IgD-negative memory B cell (primary cell): Measurements from ENCODE around the gene MYCT1. TPM values are rescaled to one million over a fixed set of nuclear protein-coding genes. Genes with fewer than 3 reads are reported as not detected.
"Not testable (repeated sequence)": the region's sequence is repeated elsewhere in the genome, so short reads cannot be mapped to it uniquely, and the experiment has no call there.

ENCODE experiments used
- H3K27ac Mint-ChIP-seq, 3 donors: one replicate each; pipeline ENCODE4 v1.8.0; 2020 to 2022; ENCODE audit warnings: mild to moderate bottlenecking in 3 of 3, mixed read lengths in 3 of 3, moderate library complexity in 1 of 3
- H3K27me3 Mint-ChIP-seq: one replicate; pipeline ENCODE4 v1.8.0; 2021; ENCODE audit warnings: mixed read lengths
- H3K36me3 Mint-ChIP-seq: one replicate; pipeline ENCODE4 v1.8.0; 2020; ENCODE audit warnings: mild to moderate bottlenecking, mixed read lengths
- H3K4me1 Mint-ChIP-seq, 3 donors: one replicate each; pipeline ENCODE4 v1.8.0; 2020 to 2022; ENCODE audit warnings: mixed read lengths in 3 of 3, mild to moderate bottlenecking in 1 of 3
- H3K4me3 Mint-ChIP-seq, 4 donors: one replicate each; pipeline ENCODE4 v1.8.0; 2020 to 2022; ENCODE audit warnings: mild to moderate bottlenecking in 4 of 4, mixed read lengths in 4 of 4, moderate library complexity in 3 of 4
- H3K9me3 Mint-ChIP-seq, 3 donors: one replicate each; pipeline ENCODE4 v1.8.0; 2020 to 2021; ENCODE audit warnings: mixed read lengths in 3 of 3, mild to moderate bottlenecking in 1 of 3
- polyA plus RNA-seq: library from polyadenylated mRNA; unstranded; fragments of 300-500 nt; fragmentation: Illumina TruSeq; gene quantifications from one replicate; pipeline ENCODE4 v1.2.3, GENCODE V29; 2021

Gene MYCT1, protein sequence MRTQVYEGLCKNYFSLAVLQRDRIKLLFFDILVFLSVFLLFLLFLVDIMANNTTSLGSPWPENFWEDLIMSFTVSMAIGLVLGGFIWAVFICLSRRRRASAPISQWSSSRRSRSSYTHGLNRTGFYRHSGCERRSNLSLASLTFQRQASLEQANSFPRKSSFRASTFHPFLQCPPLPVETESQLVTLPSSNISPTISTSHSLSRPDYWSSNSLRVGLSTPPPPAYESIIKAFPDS
- polyA plus RNA-seq = not detected

DNA sequence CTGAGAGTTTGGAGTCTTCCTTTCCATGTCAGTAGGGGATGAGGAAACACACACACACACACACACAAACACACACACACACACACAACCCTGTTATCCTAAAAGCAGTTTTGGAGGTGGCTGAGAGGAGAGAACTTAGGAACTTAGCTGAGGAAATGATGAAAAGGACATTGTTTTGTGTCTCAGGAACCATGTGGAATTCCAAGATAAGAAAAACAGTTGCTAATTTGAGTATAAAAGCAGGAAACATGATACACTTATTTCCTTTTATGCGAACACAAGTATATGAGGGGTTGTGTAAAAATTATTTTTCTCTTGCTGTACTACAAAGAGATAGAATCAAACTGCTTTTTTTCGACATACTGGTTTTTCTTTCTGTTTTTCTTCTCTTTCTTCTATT, at the start of gene MYCT1:
Gene MYCT1, plus strand, starts transcription at position 264 of the 400 bp plus-strand sequence. Its CDS starts 6 bp downstream, at position 270.
- Mint-ChIP-seq H3K36me3 (no peaks in the 10 kb centered on the region), H3K4me3 (no peak within 1 kb of the TSS), H3K27ac (no peak within 1 kb of the TSS), H3K27me3 (peaks cover 12% of the 10 kb centered on the region), H3K4me1 (no peaks in the 10 kb centered on the region), H3K9me3 (no peaks in the 10 kb centered on the region)

GRCh38 chr6:152648105-152648504, 49.6 kb upstream of the MYCT1 start:
- H3K27ac Mint-ChIP-seq = no peak overlapping the region
- H3K9me3 Mint-ChIP-seq = peaks cover 0 to 2% (median 0%) of the 10 kb centered on the region in 3 donors
- no peaks in the 10 kb centered on the region for H3K4me1 Mint-ChIP-seq
- H3K4me3 Mint-ChIP-seq = no peak overlapping the region
- peaks cover 11% of the 10 kb centered on the region for H3K27me3 Mint-ChIP-seq
- peaks cover 2% of the 10 kb centered on the region for H3K36me3 Mint-ChIP-seq

DNA sequence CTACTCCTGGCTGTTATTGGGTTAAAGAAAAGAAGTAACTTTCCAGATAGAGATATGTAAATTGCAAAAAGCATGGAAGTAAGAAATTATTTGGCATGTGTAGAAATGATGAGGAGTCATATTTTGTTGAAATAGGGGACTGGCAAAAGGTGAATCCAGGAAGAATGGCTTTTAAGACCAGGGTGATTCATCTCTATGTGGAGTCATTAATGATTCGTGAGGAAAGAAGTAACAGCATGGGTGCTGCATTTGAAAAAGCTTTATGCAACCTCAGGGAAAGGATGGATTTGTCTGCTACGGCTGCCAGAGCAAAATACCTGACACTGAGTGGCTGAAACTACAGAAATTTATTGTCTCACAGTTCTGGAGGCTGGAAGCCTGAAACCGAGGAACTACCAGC, 45.7 kb upstream of the MYCT1 start:
- H3K36me3 Mint-ChIP-seq = peaks cover 2% of the 10 kb centered on the region

GRCh38 chr6:152661776-152662175, 35.9 kb upstream of the MYCT1 start:
- Mint-ChIP-seq H3K36me3 (peaks cover 2% of the 10 kb centered on the region), H3K27ac (no peak overlapping the region), H3K4me3 (no peak overlapping the region), H3K4me1 (no peaks in the 10 kb centered on the region), H3K9me3 (peaks cover 0 to 6% (median 0%) of the 10 kb centered on the region in 3 donors), H3K27me3 (peaks cover under 1% of the 10 kb centered on the region)

More for the DNA sequence above, 45.7 kb upstream of the MYCT1 start:
- peaks cover 8% of the 10 kb centered on the region for H3K27me3 Mint-ChIP-seq
- no peak overlapping the region for H3K4me3 Mint-ChIP-seq
- H3K27ac Mint-ChIP-seq = no peak overlapping the region
- no peaks in the 10 kb centered on the region for H3K9me3 Mint-ChIP-seq
- no peaks in the 10 kb centered on the region for H3K4me1 Mint-ChIP-seq

GRCh38 chr6:152669895-152670294, 27.8 kb upstream of the MYCT1 start:
- H3K4me3 Mint-ChIP-seq = no peak overlapping the region

GRCh38 chr6:152671171-152671570, 26.5 kb upstream of the MYCT1 start:
- no peaks in the 10 kb centered on the region for H3K4me1 Mint-ChIP-seq
- no peak overlapping the region for H3K27ac Mint-ChIP-seq
- H3K4me3 Mint-ChIP-seq = no peak overlapping the region
- H3K9me3 Mint-ChIP-seq = peaks cover under 1 to 4% (median 3%) of the 10 kb centered on the region in 3 donors
- no peaks in the 10 kb centered on the region for H3K36me3 Mint-ChIP-seq
- H3K27me3 Mint-ChIP-seq = peaks cover 4% of the 10 kb centered on the region

More at GRCh38 chr6:152669895-152670294, 27.8 kb upstream of the MYCT1 start:
- no peaks in the 10 kb centered on the region for H3K4me1 Mint-ChIP-seq
- no peaks in the 10 kb centered on the region for H3K36me3 Mint-ChIP-seq
- H3K27me3 Mint-ChIP-seq = peaks cover 4% of the 10 kb centered on the region
- peaks cover 3 to 6% (median 4%) of the 10 kb centered on the region in 3 donors for H3K9me3 Mint-ChIP-seq
- no peak overlapping the region for H3K27ac Mint-ChIP-seq

GRCh38 chr6:152673236-152673635, 24.5 kb upstream of the MYCT1 start:
- Mint-ChIP-seq H3K27ac (no peak overlapping the region), H3K36me3 (no peaks in the 10 kb centered on the region), H3K27me3 (peaks cover 3% of the 10 kb centered on the region), H3K4me1 (peaks cover 0 to 2% (median 0%) of the 10 kb centered on the region in 3 donors), H3K9me3 (no peaks in the 10 kb centered on the region), H3K4me3 (no peak overlapping the region)

DNA sequence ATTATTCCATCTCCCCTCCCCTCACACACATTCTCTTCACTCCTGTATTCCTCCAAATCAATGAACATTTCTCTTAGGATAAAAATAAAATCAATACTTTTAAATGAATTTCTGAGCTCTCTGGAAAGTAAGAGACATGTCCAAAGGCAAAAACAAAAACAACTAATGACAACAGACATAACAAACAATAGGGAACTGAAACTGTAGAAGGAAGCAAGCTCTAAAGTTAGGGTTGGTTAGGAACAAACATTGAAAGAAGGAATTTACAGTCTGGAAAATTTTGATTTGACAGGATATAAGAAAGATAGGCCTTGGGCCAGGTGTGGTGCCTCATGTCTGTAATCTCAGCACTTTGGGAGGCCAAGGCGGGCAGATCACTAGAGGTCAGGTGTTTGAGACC, 17.5 kb upstream of the MYCT1 start:
- H3K4me1 Mint-ChIP-seq = peaks cover 0 to 8% (median 6%) of the 10 kb centered on the region in 3 donors
- no peaks in the 10 kb centered on the region for H3K36me3 Mint-ChIP-seq
- H3K9me3 Mint-ChIP-seq = peaks cover 0 to 4% (median 2%) of the 10 kb centered on the region in 3 donors
- H3K27ac Mint-ChIP-seq = no peak overlapping the region
- H3K27me3 Mint-ChIP-seq = no peaks in the 10 kb centered on the region
- no peak overlapping the region for H3K4me3 Mint-ChIP-seq

DNA sequence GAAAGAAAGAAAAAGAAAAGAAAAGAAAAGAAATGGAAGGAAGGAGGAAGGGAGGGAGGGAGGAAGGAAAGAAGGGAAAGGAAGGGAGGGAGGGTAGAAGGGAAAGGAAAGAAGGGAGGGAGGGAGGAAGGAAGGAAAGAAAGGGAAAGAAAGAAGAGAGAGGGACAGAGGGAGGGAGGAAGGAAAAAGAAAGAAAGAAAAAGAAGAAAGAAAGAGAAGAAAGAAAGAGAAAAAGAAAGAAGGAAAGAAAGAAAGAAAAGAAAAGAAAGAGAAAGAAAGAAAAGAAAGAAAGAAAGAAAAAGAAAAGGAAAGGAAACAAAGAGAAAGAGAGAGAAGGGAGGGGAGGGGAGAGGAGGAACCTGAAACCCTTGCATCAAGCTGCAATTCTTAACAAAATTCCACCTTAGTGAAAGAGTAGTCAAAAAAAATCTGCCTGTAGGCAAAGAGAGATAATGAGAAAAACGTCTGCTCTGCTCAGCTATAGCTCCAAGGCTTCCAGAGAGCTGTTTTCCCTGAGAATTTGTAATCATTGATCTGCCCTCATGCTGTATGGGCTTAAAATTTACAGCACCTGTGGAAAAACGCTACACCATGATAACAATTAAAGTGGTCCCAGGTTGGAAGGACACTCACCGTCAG, 16.7 kb upstream of the MYCT1 start:
- H3K36me3 Mint-ChIP-seq = no peaks in the 10 kb centered on the region
- no peak overlapping the region for H3K27ac Mint-ChIP-seq
- H3K4me1 Mint-ChIP-seq = peaks cover 0 to 8% (median 6%) of the 10 kb centered on the region in 3 donors
- peaks cover 0 to 4% (median 2%) of the 10 kb centered on the region in 3 donors for H3K9me3 Mint-ChIP-seq
- H3K27me3 Mint-ChIP-seq = no peaks in the 10 kb centered on the region
- no peak overlapping the region for H3K4me3 Mint-ChIP-seq

- Mint-ChIP-seq H3K9me3 (peaks cover 0 to 4% (median 2%) of the 10 kb centered on the region in 3 donors), H3K4me3 (no peak overlapping the region), H3K4me1 (peaks cover 0 to 8% (median 5%) of the 10 kb centered on the region in 3 donors), H3K27me3 (no peaks in the 10 kb centered on the region), H3K27ac (no peak overlapping the region), H3K36me3 (no peaks in the 10 kb centered on the region)
Measured at GRCh38 chr6:152682141-152682540, 15.6 kb upstream of the MYCT1 start.

GRCh38 chr6:152682935-152683334, 14.8 kb upstream of the MYCT1 start:
- not testable (repeated sequence) for H3K4me1 Mint-ChIP-seq, H3K36me3 Mint-ChIP-seq, H3K27ac Mint-ChIP-seq, H3K4me3 Mint-ChIP-seq, H3K9me3 Mint-ChIP-seq, H3K27me3 Mint-ChIP-seq

DNA sequence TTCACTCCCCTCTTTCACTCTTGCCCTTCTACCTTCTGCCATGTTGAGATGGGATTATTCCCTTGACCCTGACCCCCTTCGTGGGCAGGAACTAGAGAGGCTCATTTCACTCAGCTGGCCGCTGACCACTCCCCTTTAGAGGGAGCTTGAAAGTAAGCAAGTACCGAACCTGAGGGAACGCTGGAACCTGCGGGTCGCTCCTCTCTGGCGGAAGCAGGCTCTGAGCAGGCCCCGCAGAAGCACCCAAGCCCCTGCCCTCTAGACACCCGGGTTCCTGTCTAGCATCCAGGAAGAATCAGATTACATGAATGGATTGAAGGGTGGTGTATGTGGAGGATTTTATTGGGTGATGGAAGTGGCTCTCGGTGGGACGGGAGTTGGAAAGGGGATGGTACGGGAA, 11.9 kb upstream of the MYCT1 start:
- Mint-ChIP-seq H3K27ac (no peak overlapping the region), H3K36me3 (no peaks in the 10 kb centered on the region), H3K9me3 (peaks cover 0 to 2% (median 0%) of the 10 kb centered on the region in 3 donors), H3K4me3 (no peak overlapping the region), H3K4me1 (peaks cover 0 to 3% (median 0%) of the 10 kb centered on the region in 3 donors), H3K27me3 (no peaks in the 10 kb centered on the region)

DNA sequence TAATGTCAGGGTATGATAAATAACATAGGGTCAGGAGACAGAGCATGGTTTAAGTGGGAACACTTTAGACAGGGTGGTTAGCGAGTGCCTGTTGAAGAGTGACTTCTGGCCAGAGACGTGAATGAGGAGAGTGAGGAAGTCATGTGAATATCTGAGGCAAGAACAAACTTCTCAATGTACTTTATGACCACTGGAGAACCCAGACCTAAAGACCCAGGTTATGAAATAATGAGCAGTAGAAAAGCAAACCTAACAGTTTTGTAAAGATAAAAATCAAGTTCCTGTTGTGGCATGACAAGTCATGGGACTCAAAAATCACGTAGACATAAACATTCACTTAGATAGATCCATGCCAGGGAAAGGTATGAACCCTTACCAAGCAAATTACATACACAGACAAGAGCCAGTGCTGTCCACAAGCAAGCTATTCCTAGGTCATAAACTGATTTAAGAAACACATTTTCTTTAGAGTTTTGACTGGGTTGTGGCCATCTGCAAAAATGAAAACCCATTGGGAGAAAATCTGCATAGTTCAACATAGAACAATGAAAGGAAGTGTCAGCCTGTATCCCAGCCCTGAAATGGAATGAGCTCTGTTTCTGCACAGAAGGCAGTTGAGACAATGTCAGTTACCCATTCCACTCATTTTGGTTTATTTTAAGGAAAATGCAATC, 2.2 kb upstream of the MYCT1 start:
- Mint-ChIP-seq H3K27me3 (peaks cover 4% of the 10 kb centered on the region), H3K36me3 (no peaks in the 10 kb centered on the region)

DNA sequence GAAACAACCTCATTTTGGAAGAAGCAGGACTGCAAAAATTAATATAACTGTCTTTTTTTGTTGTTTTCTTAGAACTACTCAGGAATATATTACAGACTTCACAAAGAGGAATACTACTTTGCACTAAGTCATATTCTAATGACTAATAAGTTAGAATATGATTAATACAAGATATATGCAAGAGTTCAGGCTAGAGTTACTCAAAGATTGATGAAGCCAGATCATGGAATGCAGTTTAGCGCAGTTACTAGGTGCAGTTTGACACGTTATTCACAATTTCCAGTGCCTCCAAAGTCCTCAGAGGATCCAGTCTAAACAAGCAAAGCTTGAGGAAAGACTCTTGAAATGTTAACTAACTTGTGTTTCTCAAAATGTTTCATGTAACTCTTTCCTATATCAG, 1.2 kb upstream of the MYCT1 start:
- no peaks in the 10 kb centered on the region for H3K4me1 Mint-ChIP-seq
- no peak overlapping the region for H3K4me3 Mint-ChIP-seq
- no peak overlapping the region for H3K27ac Mint-ChIP-seq
- H3K9me3 Mint-ChIP-seq = peaks cover 0 to 8% (median 0%) of the 10 kb centered on the region in 3 donors
- no peaks in the 10 kb centered on the region for H3K36me3 Mint-ChIP-seq
- H3K27me3 Mint-ChIP-seq = peaks cover 9% of the 10 kb centered on the region

More for the DNA sequence above, 2.2 kb upstream of the MYCT1 start:
- H3K4me1 Mint-ChIP-seq = no peaks in the 10 kb centered on the region
- peaks cover 0 to 8% (median 0%) of the 10 kb centered on the region in 3 donors for H3K9me3 Mint-ChIP-seq
- H3K4me3 Mint-ChIP-seq = no peak overlapping the region
- no peak overlapping the region for H3K27ac Mint-ChIP-seq

DNA sequence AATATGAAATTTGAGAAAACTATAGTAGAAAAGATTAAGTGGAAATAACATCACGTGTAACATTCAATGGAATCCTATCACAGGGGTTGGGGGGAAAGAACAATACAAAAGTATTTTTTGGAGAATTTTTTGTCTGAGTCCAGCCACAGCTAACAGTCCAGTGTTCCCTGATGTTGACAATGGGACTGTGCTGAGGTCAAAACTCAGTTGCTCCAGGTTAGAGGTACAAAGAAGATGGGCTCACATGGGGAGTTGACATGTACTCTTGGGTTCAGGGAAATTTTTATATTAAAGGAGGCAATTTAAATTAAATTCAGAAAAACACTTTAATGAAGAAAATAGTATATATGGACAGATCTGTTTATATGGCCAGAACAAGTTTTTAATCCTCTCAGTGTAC, 995 bp downstream of the MYCT1 start:
- Mint-ChIP-seq H3K27me3 (peaks cover 12% of the 10 kb centered on the region), H3K4me1 (no peaks in the 10 kb centered on the region), H3K27ac (no peak overlapping the region), H3K9me3 (no peaks in the 10 kb centered on the region), H3K36me3 (no peaks in the 10 kb centered on the region), H3K4me3 (no peak overlapping the region)
